Daoy (cell line): ENCODE data around the gene ANKRD11. TPM values are rescaled to one million over a fixed set of nuclear protein-coding genes. Genes with fewer than 3 reads are reported as not detected.

Experiments used
- DNase-seq: peaks from one replicate; pipeline ENCODE4 v3.0.0-alpha.2; 2015; ENCODE audit warnings: low read depth
- total RNA-seq: library from RNA; depleted of rRNA; stranded (reverse); fragments of >200 nt; shearing (Covaris generic); gene quantifications from 2 replicates; pipeline ENCODE4 v1.2.3, GENCODE V29; 2014; rRNA removed

Gene ANKRD11
- total RNA-seq = 21.5 and 27.8 TPM in 2 replicates

- peak; percentile 99 for DNase-seq
These were observed at the start of gene ANKRD11 for GRCh38 chr16:89490439-89491237. Gene ANKRD11 (minus strand): TSS chr16:89490561. CDS start chr16:89317019, 173,542 bp downstream.

DNA sequence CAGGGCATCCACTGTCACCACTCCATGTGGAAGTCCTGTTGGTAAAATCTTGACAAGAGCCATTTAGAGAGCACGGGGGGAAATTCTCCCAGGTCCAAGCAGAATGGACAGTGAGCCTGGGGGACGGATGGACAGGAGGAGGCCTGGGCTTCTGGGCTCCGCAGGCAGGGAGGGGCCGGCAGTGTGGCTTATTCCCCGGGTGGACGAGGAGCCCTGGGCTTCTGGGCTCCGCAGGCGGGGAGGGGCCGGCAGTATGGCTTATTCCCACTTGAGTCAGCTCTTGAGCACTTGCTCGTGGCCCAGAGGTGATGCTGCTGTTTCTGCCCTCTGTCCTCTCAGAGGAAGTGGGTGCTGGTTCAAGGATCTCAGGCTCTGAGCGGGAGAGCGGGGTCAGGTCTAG is 47.9 kb upstream of the ANKRD11 start:
- no peak for DNase-seq

- no peak for DNase-seq
These were observed 47.2 kb upstream of the ANKRD11 start for GRCh38 chr16:89537549-89537925.

DNA sequence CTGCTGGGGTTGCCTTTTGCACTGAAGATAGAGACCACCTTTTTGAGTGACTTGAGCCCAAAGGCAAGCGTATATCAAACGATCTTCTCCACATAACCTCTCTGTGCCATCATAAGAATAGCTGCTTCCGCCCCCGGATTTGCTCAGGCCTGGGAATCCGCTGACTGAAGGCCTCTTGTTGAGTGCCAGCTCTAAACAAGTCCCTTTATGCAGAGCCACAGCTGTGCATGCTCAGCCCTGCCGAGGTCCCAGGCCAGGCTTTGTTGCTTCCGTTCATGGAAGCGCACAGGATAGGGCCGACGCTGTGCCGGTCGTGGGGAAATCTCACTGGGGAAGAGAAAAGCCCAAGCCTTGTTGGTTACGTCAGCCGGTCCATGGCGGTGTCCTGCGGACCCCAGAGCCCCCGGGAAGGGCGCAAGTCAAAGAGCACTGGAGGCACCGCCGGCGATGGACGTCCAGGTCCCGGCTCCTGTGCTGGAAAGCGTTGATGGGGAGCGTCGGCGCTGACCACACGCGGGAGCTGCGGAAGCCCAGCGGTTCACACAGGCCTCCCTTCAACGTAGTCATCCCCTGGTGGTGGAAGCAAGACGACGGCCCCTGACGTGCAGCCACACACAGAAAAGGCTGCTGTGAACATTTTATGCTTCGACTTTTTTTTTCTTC is 46.7 kb upstream of the ANKRD11 start:
- no peak for DNase-seq

GRCh38 chr16:89536371-89536770 is 46.0 kb upstream of the ANKRD11 start:
- DNase-seq = no peak

GRCh38 chr16:89534252-89534756 is 43.9 kb upstream of the ANKRD11 start:
- no peak for DNase-seq

DNA sequence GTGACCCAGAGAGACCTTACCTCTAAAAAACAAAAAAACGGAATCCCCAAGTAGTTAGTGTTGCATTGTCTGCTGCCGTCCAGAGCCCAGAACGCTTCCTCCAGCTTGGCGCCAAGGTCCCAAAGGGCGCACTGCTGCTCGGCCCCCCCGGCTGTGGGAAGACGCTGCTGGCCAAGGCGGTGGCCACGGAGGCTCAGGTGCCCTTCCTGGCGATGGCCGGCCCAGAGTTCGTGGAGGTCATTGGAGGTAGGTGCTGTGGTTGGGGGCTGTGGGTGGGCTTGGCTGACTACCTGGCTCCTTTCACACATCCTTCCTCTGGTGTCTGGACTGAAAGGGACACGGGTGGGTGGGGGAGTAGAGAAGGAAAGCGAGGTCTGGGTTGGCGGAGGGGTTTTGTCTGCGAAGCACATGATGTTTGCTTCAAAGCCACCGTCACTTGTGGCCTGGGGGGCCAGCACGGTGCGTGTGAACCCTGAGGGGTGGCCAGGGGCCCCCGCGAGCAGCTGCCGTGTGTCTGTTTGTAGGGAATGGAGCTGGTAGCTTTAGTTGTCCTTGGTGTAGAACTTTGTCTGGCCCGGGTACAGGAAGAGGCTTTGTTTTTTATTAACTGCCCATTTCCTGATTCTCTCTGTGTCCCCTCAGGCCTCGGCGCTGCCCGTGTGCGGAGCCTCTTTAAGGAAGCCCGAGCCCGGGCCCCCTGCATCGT is 41.6 kb upstream of the ANKRD11 start:
- no peak for DNase-seq

- DNase-seq = no peak
These were observed 40.3 kb upstream of the ANKRD11 start for GRCh38 chr16:89530401-89531381.

GRCh38 chr16:89529097-89529496 is 38.7 kb upstream of the ANKRD11 start:
- no peak for DNase-seq

DNA sequence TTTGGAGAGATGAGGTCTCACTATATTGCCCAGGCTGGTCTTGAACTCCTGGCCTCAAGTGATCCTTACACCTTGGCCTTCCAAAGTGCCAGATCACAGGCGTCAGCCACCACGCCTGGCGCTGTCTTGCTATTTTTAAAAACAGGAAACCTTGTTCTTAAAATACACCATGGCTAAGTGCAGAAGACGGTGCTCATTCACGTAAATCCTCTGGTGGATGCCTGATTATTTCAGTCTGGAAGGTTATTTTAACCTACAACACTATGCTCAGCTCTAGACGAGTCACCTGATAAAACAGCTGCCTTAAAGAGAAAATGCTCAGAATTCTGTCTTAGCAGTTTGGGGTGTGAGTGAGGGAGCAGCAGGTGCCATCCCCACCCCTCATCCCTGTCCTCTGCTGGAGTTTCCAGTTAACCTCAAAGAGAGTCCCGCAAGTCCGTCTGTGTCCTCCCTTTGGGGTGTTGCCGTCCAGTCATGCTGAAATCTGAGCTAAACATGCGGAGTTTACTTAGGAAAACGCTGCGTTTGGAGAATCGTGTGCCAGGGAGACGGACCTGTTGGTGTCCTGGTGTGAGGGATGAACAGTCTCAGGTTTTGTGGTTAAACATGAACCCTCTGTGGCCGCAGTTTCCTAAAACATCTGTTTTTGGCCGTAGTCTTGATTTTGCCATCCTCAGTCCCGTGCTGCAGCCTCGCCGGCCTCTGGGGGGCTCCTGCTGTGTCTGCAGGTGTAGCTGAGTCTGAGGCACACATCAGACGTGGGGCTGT is 35.0 kb upstream of the ANKRD11 start:
- no peak for DNase-seq

DNA sequence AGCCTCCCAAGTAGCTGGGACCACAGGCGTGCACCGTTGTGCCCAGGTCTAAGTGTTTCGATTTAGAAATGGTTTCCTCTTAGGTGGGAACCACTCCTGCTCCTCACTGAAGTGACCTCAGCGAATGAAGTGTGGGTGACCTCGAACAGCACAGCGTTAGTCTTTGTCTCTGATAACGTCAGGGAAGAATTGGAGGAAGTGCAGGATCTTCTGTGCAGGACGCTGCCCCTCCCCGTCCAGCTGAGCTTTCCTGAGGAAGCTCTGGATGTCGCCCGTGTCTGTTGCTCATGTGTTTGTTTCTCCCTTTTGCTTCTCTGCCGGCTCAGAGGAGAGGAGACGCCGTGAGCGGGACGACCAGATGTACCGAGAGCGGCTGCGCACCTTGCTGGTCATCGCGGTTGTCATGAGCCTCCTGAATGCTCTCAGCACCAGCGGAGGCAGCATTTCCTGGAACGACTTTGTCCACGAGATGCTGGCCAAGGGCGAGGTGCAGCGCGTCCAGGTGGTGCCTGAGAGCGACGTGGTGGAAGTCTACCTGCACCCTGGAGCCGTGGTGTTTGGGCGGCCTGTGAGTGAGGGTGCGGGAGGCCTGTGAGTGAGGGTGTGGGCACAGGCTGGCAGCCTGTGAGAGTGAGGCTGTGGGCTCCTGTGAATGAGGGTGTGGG is 33.5 kb upstream of the ANKRD11 start:
- DNase-seq = no peak

DNA sequence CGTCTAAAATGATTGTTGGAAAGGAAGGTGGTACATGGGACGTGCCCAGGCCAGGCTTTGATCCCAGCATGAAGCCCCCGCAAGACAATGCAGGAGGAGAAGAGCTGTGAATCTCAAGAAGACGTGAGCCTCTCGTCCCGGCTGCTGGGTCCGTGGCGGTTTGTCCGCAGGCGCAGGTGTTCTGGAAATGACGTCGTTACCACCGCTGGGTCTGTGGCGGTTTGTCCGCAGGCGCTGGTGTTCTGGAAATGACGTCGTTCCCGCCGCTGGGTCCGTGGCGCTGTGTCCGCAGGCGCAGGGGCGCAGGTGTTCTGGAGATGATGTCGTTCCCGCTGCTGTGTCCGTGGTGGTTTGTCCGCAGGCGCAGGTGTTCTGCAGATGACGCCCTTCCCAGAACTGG is 31.9 kb upstream of the ANKRD11 start:
- DNase-seq = no peak

DNA sequence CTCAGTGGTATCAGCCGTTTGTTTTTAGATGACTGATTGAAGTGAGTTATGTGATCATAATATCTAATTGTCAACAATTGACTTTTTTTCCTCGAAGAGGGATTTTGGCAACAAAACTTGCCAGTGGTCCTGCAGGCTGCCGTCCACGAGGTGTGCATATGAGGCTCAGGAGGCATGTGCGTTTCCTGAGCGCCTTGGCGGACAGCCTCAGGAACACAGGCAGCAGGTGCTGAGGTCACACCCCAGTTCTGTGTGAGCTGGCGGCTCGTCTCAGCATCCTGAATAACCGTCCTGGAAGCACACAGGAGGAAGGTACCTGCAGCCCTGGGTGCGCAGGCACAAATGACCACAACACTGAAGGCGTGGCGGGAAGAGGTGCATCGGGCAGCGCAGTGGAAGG is 29.5 kb upstream of the ANKRD11 start:
- no peak for DNase-seq

DNA sequence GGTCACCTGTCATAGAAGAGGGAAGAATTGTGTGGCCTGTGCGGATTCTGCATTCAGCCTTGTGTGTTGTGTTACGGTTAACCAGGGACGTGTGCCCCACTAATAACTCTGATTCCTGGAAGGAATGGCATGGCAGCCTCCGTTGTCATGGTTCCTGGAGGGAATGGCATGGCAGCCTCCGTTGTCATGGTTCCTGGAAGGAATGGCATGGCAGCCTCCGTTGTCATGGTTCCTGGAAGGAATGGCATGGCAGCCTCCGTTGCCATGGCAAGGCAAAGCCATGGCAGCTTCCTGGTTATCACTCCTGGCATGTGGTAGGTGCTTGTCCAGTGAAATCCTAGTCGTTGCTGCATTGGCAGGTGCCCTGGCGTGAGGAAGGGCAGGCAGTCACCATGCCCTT is 26.8 kb upstream of the ANKRD11 start:
- no peak for DNase-seq

- DNase-seq = no peak
These were observed 22.1 kb upstream of the ANKRD11 start for GRCh38 chr16:89512453-89512852.

DNA sequence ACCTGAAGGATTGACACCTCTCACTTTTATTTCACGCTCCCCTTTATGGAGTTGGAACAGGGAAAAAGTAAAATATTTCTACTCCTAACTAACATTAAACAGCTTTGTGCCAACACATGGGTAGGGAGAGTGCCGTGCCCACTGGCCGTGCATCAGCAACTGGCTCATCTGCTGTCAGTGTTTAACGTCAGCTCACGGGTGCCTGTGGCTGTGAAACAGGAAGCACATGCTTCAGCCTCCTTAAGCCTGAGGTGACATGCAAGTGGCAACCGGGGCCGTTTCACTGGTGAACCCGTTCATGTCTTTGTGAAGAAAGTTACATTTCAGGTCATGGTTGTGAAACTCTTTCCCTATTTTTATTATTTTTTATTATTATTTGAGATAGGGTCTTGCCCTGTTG is 21.0 kb upstream of the ANKRD11 start:
- no peak for DNase-seq

DNA sequence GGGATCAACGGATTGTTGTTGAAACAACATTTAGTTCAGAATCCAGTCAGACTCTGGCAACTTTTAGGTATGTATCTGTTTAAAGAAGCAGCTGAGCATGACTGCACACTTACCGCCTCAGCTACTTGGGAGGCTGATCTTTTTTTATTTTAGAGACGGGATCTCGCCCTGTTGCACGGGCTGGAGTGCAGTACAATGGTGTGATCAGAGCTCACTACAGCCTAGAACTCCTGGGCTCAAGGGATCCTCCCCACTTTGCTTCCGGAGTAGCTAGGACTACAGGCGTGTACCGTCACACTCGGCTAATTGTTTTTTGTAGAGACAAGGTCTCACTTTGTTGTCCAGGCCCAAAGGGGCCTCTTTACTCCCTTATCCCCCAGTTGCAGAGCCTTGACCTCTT is 20.2 kb upstream of the ANKRD11 start:
- no peak for DNase-seq

GRCh38 chr16:89507834-89508590 is 17.7 kb upstream of the ANKRD11 start, which contains the start of gene SPG7:
Gene SPG7 (plus strand): TSS chr16:89508403. CDS start chr16:89508418, 15 bp downstream.
- DNase-seq = peak; percentile 92

DNA sequence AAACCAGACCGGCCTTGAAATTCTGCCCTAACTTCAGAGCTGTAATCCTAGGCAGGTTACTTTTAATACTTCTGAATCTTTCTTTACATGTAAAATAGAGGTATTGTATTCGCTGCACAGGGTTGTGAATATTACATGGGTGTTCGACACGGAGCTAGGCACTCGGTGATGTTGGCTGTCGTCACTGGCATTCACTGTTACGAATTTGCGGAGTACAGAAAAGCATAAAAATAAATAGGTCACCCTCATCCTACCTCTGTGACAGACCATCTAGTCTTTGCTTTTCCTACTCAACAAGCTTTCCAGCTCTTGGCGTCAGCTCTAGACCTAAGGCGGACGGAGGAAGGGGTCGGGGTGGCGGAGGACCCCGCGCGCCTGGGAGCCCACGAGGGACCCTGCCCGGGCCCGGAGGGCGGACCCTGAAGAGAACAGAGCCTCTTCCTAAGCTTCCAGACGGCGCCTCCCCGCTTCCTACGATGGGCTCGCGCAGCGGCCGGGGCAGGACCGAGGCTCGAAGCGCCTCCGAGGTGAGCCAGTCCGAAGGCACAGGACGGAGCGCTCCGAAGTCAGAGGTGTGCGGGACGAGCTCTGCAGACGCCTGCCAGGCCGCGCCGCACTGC is 17.0 kb upstream of the ANKRD11 start:
- DNase-seq = no peak
